Measurements from ENCODE around the gene TP53AIP1. TPM values are rescaled to one million over a fixed set of nuclear protein-coding genes. Genes with fewer than 3 reads are reported as not detected.

TP53AIP1 gene
- total and polyA plus RNA-seq, 2 of the 8 experiments (the other 6 are each of a cell fraction or from before 2014, with no cell fraction given): 0.03 TPM; not detected in 1

DNA sequence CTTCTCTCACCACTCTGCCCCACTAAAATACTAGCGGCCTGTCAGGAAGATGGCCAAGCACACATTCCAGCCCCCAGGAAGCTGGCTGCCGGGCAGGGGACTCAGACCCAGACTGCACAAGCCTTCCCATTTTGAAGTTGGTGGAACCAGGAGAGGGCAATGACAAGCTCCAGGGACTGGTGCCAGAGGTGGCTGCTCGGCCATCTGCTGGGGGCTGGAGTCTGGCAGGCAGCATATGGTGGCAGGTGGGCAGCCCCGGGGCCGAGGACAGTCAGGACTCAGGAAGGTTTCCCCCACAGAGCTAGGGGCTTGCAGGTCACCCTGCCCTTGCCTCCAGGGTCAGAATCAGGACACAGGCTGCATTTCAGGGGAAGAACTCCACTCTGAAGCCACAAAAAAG, 28.9 kb downstream of the TP53AIP1 start:
- WGBS, 2 experiments (ENCODE audit: extremely low coverage in 1 of 2, insufficient coverage in 1 of 2, insufficient read length in 1 of 2, insufficient replicate concordance in 2 of 2, low coverage in 1 of 2, low lambda C conversion rate in 2 of 2, missing lambda C conversion rate in 1 of 2): 88% methylated on average over 5 of the region's 5 CpGs; no CpG with 5 or more reads in 1 of the 2 experiments
- H4K5ac ChIP-seq (ENCODE audit: insufficient read length, low read depth, low read length): no peak overlapping the region
- H2BK20ac ChIP-seq (ENCODE audit: low read length): no peak overlapping the region
- no peak overlapping the region for H2AK5ac ChIP-seq (ENCODE audit: low read depth, low read length)
- no peak overlapping the region for H3K18ac ChIP-seq (ENCODE audit: extremely low read depth, low read length)
- H3K9ac ChIP-seq (replicated peaks in 1 of 4; ENCODE audit: extremely low read depth in 1 of 4, low read depth in 3 of 4, low read length in 3 of 4): no peak overlapping the region
- no peak overlapping the region for H3K14ac ChIP-seq (ENCODE audit: insufficient read length)
- no peak overlapping the region for H2BK120ac ChIP-seq (replicated peaks; ENCODE audit: low read depth, low read length)
- H3K9me3 ChIP-seq (ENCODE audit: insufficient read depth in 2 of 2, low read depth in 1 of 2, low read length in 1 of 2): 0 out of 4 replicates have a peak, but pooled peaks cover 0 to 4% of the 10 kb centered on the region in 2 experiments
- no peak overlapping the region for H2BK5ac ChIP-seq (ENCODE audit: low read depth, low read length)
- ChIA-PET CTCF (ENCODE audit: partially characterized antibody) (interaction anchor here (0.8 to 14.9 kb wide), 8 partner anchors 8 to 43 kb away, joined by 3 to 332 read pairs (median 4); partner anchors contain the start of gene KCNJ5), POLR2A (ENCODE audit: partially characterized antibody) (no interaction called here)
- H4K20me1 ChIP-seq (replicated peaks in 1 of 2; ENCODE audit: control insufficient read depth in 1 of 2, insufficient read depth in 2 of 2, low read length in 2 of 2): no peaks in the 10 kb centered on the region
- no peak for DNase-seq (ENCODE audit: low read depth in 1 of 2, low spot score in 2 of 2)
- no peak overlapping the region for H3K4me2 ChIP-seq (ENCODE audit: insufficient read depth in 1 of 2, low read depth in 2 of 2, low read length in 2 of 2)
- no peaks in the 10 kb centered on the region for H3K36me3 ChIP-seq (ENCODE audit: control insufficient read depth in 2 of 4, insufficient read depth in 4 of 4, low read length in 3 of 4)
- no peak overlapping the region for H3K4ac ChIP-seq (replicated peaks; ENCODE audit: insufficient read length, low read depth, low read length)
- peaks cover 8% of the 10 kb centered on the region; the same call in 1 of the 2 replicates for H3K23me2 ChIP-seq (ENCODE audit: low read depth, low read length)
- H3K56ac ChIP-seq (replicated peaks; ENCODE audit: insufficient read length, low read depth, low read length): no peak overlapping the region
- no peak overlapping the region for H3K27ac ChIP-seq (ENCODE audit: low read depth, low read length)
- peaks cover 0 to 3% (median under 1%) of the 10 kb centered on the region in 4 experiments; a peak in 4 of 7 replicates for H3K27me3 ChIP-seq (replicated peaks in 1 of 4; ENCODE audit: control insufficient read depth in 3 of 4, extremely low read depth in 1 of 4, insufficient read depth in 3 of 4, low read length in 3 of 4)
- no peak overlapping the region for H3K4me3 ChIP-seq (ENCODE audit: extremely low read depth in 1 of 4, insufficient read depth in 2 of 4, low read depth in 3 of 4, low read length in 4 of 4)
- H2BK15ac ChIP-seq (ENCODE audit: low read length): no peak overlapping the region
- no peak overlapping the region for H4K91ac ChIP-seq (replicated peaks; ENCODE audit: insufficient read length, low read length)
- no peaks in the 10 kb centered on the region; a peak in 1 of 7 replicates for H3K4me1 ChIP-seq (replicated peaks in 1 of 4; ENCODE audit: control insufficient read depth in 3 of 4, insufficient read depth in 4 of 4, low read length in 3 of 4)
- H3K79me2 ChIP-seq (ENCODE audit: control insufficient read depth in 1 of 2, insufficient read depth in 2 of 2, low read length in 2 of 2): no peaks in the 10 kb centered on the region
- no peaks in the 10 kb centered on the region for H3K79me1 ChIP-seq (ENCODE audit: low read depth, low read length)
- no peak overlapping the region for H2AFZ ChIP-seq (ENCODE audit: low read length)
- no peak for FAIRE-seq
- no peak overlapping the region for H3K23ac ChIP-seq (ENCODE audit: insufficient read length)
- H2BK12ac ChIP-seq (ENCODE audit: low read depth, low read length): no peak overlapping the region
- no peak overlapping the region for H4K8ac ChIP-seq (ENCODE audit: extremely low read depth, insufficient read depth, low read length)
- no peak for TF ChIP-seq TEAD4 (IDR thresholded peaks at IDR 0.05; ENCODE audit: low read depth, low read length)
- no peak for TF ChIP-seq BCL11A (IDR thresholded peaks at IDR 0.05; ENCODE audit: low read depth in 2 of 2, low read length in 2 of 2)
- no peak for TF ChIP-seq RAD21 (IDR thresholded peaks at IDR 0.05 in 1 of 2, conservative IDR thresholded peaks at IDR 0.05 in 1 of 2; ENCODE audit: low read depth in 2 of 2, low read length in 2 of 2)

All from H1 (cell line).